ENCODE measurements around the gene KIF18A. TPM values are rescaled to one million over a fixed set of nuclear protein-coding genes. Genes with fewer than 3 reads are reported as not detected.

Gene KIF18A
- total RNA-seq, 1 experiment from 2014 or later: 29.9 TPM

- intact Hi-C loops (cut with micrococcal nuclease; ENCODE audit: unreplicated experiment): no loop called here
- Mint-ChIP-seq H3K4me1 (ENCODE audit: low read depth, unreplicated experiment) (no peaks in the 10 kb centered on the region), H3K36me3 (ENCODE audit: insufficient read depth, unreplicated experiment) (no peaks in the 10 kb centered on the region), H3K27me3 (ENCODE audit: unreplicated experiment) (no peaks in the 10 kb centered on the region), H3K9me3 (ENCODE audit: low read depth, unreplicated experiment) (no peaks in the 10 kb centered on the region), H3K4me3 (ENCODE audit: low read depth, unreplicated experiment) (no peak overlapping the region), H3K27ac (ENCODE audit: unreplicated experiment) (no peak overlapping the region)
- TF ChIP-seq, protein P1, sequence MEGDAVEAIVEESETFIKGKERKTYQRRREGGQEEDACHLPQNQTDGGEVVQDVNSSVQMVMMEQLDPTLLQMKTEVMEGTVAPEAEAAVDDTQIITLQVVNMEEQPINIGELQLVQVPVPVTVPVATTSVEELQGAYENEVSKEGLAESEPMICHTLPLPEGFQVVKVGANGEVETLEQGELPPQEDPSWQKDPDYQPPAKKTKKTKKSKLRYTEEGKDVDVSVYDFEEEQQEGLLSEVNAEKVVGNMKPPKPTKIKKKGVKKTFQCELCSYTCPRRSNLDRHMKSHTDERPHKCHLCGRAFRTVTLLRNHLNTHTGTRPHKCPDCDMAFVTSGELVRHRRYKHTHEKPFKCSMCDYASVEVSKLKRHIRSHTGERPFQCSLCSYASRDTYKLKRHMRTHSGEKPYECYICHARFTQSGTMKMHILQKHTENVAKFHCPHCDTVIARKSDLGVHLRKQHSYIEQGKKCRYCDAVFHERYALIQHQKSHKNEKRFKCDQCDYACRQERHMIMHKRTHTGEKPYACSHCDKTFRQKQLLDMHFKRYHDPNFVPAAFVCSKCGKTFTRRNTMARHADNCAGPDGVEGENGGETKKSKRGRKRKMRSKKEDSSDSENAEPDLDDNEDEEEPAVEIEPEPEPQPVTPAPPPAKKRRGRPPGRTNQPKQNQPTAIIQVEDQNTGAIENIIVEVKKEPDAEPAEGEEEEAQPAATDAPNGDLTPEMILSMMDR (IDR thresholded peaks at IDR 0.05; ENCODE audit: unreplicated experiment): no peak
- no peak for DNase-seq
- no TSS peak for BruUV-seq (replicated peaks)
- CTCF ChIA-PET: interaction anchor here (0.8 kb wide), 1 partner anchor 319 kb away, joined by 4 read pairs; no protein-coding TSS in a partner anchor
These were observed 90.1 kb downstream of the KIF18A start for GRCh38 chr11:28017816-28018215.

- TF ChIP-seq, protein P1 (IDR thresholded peaks at IDR 0.05; ENCODE audit: unreplicated experiment): no peak
- Mint-ChIP-seq H3K4me3 (ENCODE audit: low read depth, unreplicated experiment) (no peak overlapping the region), H3K27me3 (ENCODE audit: unreplicated experiment) (no peaks in the 10 kb centered on the region), H3K36me3 (ENCODE audit: insufficient read depth, unreplicated experiment) (no peaks in the 10 kb centered on the region), H3K4me1 (ENCODE audit: low read depth, unreplicated experiment) (no peaks in the 10 kb centered on the region), H3K9me3 (ENCODE audit: low read depth, unreplicated experiment) (no peaks in the 10 kb centered on the region), H3K27ac (ENCODE audit: unreplicated experiment) (no peak overlapping the region)
- CTCF ChIA-PET: no interaction called here
- BruUV-seq (replicated peaks): no TSS peak
- no peak for DNase-seq
- intact Hi-C loops (cut with micrococcal nuclease; ENCODE audit: unreplicated experiment): no loop called here
These were observed 96.1 kb downstream of the KIF18A start for GRCh38 chr11:28011813-28012212.

GRCh38 chr11:28009996-28010395 is 98.0 kb downstream of the KIF18A start:
- no peak overlapping the region for H3K4me3 Mint-ChIP-seq (ENCODE audit: low read depth, unreplicated experiment)
- H3K27ac Mint-ChIP-seq (ENCODE audit: unreplicated experiment): no peak overlapping the region
- H3K27me3 Mint-ChIP-seq (ENCODE audit: unreplicated experiment): no peaks in the 10 kb centered on the region
- intact Hi-C loops (cut with micrococcal nuclease; ENCODE audit: unreplicated experiment): no loop called here
- no peaks in the 10 kb centered on the region for H3K9me3 Mint-ChIP-seq (ENCODE audit: low read depth, unreplicated experiment)
- CTCF ChIA-PET: no interaction called here
- no peaks in the 10 kb centered on the region for H3K36me3 Mint-ChIP-seq (ENCODE audit: insufficient read depth, unreplicated experiment)
- TF ChIP-seq, protein P1 (IDR thresholded peaks at IDR 0.05; ENCODE audit: unreplicated experiment): no peak
- no TSS peak for BruUV-seq (replicated peaks)
- DNase-seq: no peak
- no peaks in the 10 kb centered on the region for H3K4me1 Mint-ChIP-seq (ENCODE audit: low read depth, unreplicated experiment)

DNA sequence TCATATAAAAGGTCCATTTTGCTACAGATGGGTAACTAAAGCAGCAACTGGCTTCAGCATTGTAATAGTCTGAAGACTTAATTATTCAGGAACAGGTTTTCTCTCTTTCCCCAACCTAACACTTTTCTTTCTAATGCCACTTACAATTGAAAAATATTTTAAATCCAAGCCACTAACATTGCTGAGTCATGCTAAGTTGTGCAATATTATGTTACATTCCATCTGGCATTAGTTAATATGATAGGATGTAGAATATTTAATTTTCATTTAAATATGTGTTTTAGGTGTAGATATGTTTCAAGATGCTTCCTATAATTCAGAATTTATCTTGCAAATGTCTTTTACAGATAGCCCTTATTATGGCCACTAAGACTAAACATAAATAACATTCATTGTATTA is 98.6 kb downstream of the KIF18A start:
- Mint-ChIP-seq H3K27me3 (ENCODE audit: unreplicated experiment) (no peaks in the 10 kb centered on the region), H3K4me1 (ENCODE audit: low read depth, unreplicated experiment) (no peaks in the 10 kb centered on the region), H3K4me3 (ENCODE audit: low read depth, unreplicated experiment) (no peak overlapping the region), H3K36me3 (ENCODE audit: insufficient read depth, unreplicated experiment) (no peaks in the 10 kb centered on the region), H3K9me3 (ENCODE audit: low read depth, unreplicated experiment) (no peaks in the 10 kb centered on the region), H3K27ac (ENCODE audit: unreplicated experiment) (no peak overlapping the region)
- intact Hi-C loops (cut with micrococcal nuclease; ENCODE audit: unreplicated experiment): no loop called here
- TF ChIP-seq, protein P1 (IDR thresholded peaks at IDR 0.05; ENCODE audit: unreplicated experiment): no peak
- no peak for DNase-seq
- BruUV-seq (replicated peaks): no TSS peak
- CTCF ChIA-PET: no interaction called here
